Fibroblast of skin of left biceps (primary cell): ENCODE measurements around the gene NRXN2.

ENCODE experiments used
- DNase-seq, 2 experiments: peaks; one replicate each; pipeline ENCODE4 v3.0.0-alpha.2; 2013; ENCODE audit warnings: low read depth in 2 of 2

NRXN2 gene

DNA sequence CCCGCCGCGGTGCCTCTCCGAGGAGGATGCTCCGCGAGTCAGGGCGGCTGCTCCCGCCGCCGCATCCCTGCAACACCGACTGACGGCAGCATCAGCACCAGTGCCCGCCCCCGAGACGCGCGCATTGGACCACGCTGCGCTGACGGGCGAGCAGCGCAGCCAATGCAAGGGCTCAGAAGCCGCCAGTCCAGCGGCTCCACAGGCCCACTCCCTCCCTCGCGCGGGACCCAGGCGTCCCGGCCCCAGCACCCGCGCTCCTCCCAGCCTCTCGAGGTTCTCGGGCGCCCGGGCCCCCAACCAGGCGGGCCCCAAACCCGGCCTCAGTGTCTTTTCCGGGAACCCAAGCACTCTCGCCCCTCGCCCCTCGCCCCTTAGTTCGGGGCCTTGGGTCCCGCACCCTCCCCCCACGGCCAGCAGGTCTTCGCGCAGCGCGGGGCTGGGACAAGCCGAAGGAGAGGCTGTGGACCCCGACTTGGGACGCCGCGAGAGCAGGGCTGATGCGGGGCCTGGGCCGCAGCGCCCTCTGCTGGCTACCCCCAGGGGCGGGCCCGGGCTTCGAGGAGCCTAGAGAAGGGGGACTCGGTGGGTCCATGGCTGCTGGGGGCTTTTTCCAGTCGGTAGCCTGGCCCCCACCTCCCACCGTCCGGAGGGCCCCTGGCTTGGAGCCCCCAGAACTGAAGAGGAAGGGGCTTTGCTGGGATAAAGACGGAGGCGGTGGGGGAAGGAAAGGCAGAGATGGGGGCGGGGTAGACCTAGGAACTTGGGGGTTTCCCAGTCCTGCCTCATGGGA lies at the start of gene NRXN2:
NRXN2 (minus strand) TSS at position 81 of the 790 bp plus-strand sequence. CDS start 9,498 bp downstream, outside the sequence.
- peak; percentile 30 to 36 for DNase-seq

DNA sequence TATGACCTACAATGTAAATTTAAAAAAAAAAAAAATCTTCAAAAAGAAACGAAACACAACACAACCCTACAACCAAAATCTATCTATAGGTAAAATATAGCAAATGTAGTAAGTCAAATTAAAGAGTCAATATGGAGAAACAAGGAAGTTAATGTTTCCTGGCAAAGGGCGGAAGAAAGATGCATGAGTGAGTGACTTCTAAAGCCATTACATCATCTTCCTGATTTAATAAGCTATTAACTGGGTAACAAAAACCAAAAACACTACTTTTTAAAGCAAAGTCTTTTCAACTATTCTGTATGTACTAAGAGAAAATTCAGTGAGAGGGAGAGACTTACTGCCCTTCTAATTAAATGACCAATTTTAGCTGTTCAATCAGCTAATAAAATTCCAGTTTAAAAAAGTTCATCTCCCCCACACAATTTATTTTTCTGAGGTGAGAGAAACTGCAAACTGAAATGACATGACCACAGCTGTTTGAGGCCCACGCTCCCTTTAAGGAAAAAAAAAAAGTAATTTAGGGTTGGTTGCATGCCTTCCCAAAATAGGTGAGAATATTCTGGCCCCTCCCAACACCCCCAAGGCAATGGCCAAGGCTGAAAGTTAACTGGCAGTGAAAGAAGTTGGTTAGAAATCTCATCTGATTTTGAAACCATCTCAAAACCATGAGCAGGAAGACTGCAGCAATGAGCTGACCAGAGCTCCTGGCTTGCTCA lies 49.5 kb upstream of the NRXN2 start:
- no peak for DNase-seq

DNA sequence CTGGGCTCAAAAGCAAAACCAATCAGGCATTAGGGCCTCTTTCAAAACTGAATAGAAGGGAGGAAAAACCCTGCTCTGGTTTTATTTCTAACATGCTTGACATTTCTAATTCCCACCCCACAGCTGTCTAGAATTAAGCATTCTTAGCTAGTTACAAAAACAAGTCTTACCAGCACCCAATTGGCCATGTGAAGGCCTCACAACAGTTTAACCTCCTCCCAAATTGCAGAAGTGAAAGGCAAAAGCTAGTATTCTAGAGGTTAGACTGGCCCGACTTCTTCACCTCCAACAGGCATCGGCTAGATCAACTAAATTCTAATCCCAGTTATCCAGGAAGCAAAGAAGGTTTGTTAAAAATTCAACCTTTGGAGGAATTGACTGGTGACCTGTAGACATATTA lies 48.9 kb upstream of the NRXN2 start:
- no peak for DNase-seq

DNA sequence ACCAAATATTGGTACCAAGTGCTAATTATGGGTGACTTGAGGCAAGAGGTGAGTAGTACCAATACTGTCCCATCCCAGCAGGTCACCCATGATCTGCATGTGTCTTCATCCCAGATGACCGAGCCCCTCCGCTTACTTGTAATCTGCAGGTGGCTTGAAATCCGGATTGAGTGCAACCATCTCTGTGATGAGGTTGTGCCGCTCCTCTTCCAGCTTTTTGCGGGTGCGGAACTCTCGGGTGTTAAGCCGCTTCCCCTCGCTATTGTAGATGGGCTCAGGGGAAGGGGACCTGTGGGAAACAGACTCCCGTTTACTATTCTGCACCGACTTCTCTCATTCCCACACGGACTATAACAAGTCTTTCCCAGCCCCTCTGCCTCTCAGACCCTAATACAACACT lies 47.1 kb upstream of the NRXN2 start:
- DNase-seq = no peak

DNA sequence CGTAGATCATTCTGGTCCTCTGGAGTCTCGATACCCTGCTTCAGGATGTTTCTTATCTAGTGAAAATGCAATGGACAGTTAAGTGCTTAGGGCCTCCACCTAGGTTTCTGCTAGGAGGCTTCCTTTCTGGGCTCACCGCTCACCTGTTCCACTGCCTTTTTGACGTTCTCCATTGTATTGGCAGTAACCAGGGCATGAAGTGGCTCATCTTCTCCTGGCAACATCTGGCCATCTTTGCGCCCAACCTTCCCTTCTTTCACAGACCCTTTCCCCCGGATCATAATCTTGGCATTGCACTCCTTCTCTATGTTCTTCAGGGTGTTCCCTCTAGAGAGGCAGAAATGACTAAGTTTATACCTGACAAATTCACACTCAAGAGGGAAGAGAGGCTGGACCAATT lies 46.3 kb upstream of the NRXN2 start:
- DNase-seq = no peak

DNA sequence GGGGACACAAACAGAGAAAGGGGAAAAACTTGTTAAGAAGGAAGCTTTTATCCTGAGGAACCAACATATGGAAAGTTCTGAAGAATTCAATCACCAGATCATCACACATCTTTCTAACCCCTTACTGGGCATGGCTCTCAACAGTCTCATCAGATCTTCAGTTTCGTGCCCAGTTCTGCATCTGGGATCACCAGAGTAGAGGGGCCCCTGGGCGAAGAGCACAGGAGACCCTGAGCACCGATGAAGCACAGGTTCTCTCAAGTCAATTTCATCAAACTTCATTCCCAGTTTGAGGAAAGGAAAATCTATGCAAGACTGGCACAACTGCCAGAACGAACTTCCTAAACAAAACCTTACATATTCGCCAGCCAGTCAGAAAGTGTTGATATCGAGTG lies 45.3 kb upstream of the NRXN2 start:
- DNase-seq = no peak

DNA sequence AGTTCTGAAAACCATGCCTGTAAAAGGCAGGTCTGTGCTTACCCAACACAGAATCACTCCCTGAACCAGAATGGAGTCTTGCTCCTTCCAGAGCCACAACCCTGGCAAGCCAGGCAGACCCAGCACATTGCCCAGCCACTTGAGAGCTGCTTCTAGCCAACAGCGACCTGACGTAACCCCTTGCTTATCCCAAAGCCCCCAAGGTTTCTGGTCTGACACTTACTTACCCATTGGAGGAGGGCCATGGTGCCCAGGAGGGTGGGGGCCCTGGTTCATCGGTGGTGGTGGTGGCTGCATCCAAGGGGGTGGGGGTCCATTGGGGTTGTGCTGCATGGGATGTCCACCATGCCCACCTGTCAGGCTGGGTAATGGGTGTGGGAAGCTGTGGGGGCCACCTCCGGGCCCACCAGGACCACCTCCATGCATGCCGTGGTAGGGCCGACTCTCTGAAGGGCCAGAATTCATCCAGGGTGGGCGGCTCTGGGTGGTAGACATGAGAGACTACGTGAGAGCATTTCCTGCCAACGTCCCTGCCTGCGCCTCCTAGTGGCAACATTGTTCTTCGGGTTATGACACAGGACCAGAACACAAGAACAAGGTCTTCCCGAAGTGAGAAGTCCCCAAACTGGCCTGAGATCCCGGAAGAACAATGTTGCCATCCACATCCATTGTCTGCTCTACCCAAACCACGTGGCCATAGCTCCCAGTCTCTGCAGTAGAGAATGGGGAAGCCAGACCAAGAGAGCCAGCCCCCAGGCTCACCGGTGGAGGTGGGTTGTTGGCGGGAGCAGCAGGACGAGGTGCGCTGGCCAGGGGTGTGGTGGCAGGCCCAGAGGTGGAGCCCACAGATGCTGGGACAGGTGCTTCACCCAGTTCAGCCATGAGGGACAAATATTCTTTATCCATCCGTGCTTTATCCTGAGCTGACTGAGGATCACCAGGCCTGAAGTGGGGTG lies 44.6 kb upstream of the NRXN2 start:
- no peak for DNase-seq

DNA sequence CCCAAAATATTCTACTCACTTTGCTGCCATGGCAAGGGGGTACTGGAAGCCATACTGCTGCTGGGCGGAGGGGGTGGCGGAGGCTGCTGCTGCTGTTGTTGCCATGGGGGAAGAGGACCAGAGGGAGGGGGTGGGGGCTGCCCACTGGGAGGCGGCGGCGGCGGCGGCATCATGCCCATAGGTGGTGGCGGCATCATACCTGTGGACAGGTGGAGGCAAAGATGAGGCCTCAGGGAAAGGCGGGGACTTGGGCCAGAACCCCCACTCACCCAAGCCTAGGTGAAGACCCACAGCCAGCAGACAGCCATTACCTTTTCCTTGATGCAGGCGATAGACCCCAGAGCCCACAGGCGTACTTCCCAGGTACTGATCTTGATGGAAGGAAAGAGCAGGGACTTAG lies 43.9 kb upstream of the NRXN2 start:
- DNase-seq = no peak

DNA sequence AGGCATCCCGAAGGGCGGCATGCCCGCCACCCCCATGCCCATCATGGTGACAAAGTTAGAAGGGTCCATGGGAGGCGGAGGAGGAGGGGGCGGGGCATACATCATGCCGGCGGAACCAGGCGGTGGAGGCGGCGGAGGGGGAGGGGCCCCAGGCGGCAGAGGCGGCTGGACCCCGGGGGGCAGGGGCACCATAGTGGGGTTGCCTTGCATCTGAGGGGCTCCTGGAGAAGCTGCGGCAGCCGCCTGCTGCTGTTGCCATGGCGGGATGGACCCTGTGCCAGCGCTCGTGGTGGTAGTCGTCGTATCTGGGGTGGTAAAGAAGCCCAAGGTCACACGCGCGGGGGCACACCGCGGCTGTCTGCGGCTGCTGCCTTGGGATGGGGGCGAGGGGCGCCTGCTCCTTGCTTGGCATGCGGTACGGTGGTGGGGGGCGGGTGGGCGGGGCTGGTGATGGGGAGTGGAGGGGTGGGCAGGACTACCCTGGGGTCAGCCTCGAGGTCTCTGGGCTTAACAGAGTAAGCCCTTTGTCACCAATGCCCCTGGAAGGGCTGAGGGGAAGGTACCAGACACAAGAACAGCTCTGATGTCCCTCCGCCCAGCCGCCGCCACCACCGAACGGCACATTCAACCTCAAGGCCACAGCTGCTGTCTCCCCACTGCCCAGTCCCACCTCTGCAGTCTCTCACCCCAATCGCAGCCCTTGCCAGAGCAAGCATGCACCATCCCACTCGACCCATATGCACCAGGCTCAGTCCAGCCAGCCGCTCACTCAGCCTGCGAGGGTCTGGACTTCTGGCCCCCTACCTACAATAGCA lies 43.1 kb upstream of the NRXN2 start:
- no peak for DNase-seq

DNA sequence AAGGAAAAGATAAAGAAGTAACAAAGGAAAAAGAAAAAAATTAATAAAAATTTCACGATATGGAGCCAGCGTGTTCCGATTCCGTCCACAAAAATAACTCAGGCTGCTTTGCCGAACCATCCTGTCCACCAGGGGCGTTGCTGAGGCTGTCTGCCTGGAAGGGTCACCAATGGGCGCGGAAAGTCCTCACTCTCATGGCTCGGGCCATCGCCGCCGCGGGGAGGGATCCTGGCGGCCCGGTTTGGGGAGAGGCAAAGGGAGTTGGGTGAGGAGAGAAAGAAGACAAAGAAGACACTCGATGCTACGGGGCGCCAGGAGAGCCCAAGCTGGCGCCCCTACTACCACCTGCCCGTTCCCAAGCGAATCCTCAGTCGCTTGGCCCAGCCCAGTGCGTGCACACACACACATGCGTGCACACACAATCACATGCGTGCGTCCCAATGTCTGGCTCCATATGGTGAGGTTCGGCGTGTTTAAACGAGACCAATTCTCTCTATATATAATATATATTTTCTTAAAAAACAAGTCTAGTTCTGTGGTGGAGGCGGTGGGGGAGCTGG lies 42.4 kb upstream of the NRXN2 start:
- DNase-seq = no peak

DNA sequence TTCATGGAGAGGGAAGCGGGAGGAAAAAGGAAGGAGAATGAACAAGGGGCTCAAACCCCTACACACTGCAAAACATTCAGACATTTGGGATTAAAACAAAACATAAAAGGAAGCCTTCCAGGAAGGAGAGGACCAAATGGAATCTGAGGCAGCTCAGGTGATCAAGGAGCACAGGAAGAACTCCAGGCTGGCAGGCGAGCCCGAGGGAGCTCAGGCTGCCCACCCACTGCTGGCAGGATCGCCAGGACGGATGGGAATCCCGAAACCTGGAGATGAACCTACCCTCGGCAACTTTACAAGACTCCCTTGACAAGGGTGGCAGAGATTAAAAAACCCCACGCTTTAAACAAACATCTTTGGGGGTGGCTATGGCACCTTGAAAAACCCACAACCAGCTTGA lies 41.8 kb upstream of the NRXN2 start:
- DNase-seq = no peak

DNA sequence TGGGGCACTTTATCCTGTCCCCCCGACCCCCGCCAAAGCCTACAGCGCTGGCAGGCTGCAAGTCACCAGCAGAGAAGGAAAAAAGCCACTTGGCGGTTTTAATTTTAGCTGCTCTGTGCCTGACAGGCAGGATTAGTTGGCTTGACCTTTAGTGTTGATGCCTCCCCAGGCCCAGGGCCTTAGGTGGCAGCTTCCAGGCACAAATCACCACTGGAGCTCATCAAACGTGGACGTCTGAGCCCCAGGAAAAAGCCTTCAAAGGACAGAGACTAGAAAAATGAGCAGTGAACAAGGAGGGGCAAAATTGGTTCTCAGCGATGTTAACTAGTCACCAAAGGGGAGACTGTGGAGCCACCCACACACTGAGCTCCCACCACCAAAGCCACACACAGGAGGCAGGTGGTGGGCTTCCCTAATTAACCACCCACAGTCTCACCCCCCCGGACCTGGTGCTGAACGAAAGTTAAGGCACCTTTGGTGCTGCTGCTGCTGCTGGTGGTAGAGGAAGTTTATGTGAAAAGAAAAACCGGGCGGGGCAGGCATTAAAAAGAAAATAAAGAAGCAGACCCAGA lies 41.1 kb upstream of the NRXN2 start:
- no peak for DNase-seq

DNA sequence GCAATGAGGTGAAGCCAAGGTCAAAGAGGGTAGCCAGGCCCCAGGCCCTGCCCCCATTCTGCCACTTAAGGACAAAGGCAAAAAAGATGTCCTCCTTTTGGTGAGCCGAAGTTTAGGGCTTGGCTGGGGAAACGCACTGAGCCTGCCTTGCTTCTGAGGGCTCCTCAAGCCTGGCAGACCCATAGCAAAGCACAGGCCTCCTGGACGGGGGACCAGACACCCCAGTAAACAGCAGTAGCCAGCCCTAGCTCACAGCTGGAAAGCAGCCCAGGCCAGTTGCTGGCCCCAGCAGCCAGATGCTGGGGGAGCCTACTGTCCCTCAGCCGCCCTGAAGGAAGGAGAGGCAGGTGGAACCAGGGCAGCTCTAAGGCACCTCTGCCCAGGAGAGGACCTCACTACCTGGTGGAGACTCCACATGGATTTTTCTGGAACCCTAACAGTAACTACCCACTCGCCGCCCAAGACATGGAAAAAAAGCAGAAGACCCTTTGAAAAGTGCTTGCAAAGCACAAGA lies 40.6 kb upstream of the NRXN2 start:
- no peak for DNase-seq

DNA sequence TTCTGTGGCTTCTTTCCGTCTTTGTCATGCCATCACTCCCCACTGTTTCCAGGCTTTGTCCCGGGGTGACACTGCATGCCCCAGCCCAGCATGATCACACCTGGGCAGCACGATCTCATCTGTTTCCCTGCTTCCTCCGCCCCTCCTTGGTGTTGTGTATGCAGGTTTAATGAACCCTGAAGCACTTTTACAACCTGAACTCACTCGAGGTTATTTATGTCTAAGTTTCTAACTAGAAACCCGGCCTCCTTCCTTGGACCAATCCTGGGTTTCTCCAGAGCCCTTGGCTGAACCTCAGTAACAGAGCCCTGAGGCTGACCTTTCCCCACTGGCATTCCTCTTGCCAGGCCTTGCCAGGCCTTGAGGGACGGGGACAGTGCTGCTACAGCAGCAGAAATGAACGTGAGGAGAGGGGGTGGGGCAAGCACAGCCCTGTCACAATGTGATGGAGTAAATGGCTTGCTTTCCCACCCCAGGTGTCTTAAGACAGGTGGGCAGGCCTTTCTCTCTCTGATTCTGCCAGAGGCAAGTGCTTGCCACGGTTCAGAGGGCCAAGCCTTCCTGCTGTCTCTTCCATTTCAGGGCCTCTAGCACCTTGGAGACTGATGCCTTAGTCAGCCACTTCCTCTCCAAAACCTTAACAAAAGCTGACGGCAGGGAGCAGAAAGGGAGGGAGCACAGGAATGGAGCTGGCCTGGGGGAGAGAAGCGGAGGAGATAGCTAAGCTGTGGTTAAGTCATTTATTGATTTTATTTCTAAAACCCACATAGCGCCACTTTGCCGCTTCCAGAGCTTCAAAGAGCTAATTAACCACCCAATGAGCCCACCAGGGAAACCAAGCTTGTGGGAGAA lies 39.9 kb upstream of the NRXN2 start:
- DNase-seq = no peak

DNA sequence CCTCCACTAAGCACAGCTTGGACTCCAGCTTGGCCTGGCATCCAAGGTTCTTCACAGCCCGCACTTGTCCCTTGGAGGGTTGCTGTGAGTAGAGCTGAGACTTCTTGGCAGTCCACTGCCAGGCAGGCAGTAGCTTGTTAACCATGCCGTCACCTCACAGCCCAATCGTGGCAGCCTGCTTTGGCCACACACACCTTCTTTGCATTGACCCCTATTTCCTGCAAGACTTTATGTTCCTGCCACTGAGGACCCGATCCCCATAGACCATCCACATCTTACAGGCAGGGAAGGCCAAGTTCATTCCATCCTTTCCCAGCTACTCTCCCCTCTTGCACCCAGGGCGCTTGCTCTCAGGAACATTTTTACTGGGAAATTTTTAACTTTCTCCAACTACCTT lies 39.3 kb upstream of the NRXN2 start:
- no peak for DNase-seq

DNA sequence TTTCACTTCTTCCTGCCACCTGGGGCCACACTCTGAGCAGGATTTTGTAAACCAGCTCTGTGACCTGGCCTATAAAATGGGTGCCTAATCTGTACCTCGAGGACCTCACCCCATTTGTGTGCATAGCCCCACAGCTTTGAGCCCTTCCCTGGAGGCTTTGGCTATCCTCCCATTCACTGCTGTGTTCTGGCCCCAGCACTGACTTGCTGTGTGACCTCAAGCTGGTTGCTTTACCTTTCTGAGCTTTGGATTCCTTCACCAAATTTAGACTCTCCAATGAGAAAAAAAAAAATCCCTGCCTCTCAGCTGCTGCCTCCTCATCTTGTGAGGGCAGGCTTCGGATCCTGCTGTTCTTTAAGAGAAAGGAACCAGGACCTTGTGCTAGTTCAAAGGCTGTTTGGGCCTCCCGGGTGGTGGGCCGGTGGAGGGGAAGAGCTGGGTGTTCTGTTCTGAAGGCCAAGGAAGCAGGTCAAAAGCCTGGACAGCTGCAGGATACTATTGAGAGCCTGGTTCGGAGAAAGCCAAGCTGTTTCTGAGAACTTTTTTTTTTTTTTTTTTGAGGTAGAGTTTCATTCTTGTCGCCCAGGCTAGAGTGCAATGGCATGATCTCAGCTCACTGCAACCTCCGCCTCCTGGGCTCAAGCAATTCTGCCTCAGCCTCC lies 37.9 kb upstream of the NRXN2 start:
- no peak for DNase-seq

DNA sequence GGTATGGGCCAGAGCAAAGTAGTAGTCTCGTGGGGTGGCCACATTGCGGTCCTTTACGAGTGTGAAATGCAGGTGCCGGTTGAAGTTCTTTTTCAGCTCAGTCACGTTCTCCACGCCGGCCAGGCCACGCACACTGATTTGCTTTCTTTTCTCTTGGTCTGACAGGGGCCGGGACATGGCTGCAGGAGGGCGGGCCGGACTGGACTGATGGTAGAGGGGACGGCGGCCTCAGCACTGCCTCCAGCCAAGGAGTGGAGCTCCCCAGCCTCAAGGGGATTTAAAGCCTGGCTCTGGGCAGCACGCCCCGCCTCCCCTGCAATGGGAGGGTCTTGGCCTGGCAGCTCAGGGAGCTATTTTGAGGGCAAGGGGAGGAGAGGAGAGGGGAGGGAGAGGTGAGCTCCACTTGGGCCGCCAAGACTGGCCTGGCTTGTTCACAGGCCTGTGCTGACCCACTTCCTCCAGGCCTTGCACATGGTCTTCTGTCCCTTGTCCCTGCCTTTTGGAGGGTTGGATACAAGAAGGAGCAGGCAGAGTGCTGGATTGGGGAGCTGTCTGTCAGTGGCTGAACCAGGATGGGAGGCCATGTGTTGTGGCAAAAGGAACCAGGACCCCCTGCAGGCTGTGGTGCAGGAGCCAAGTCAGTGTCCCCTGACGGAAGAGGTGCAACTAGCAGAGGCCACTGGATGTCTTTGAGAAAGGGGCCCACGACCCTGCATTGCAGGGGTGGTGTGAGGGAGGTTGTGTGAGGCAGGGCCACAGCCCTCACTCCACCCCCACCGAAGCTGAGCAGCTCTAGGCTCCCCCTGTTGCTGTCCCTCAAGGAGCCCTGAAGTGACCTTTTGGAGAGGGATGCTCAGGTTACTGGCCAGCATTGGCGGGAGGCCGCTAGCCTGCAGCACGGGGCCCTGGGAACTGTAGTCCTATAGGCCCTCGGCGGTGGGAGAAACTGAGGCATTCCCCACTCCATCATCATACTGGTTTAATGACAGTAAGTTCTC lies 37.0 kb upstream of the NRXN2 start, which contains the start of gene PYGM:
PYGM (minus strand) TSS at position 253 of the 998 bp plus-strand sequence; CDS start at position 177, 76 bp downstream.
- no peak for DNase-seq
